GM19324 (cell line): ENCODE measurements around the gene CHST8.

ENCODE experiments used
- ATAC-seq: cut with Tn5 transposase; IDR thresholded peaks from one replicate; pipeline ENCODE4 v1.9.1; 2021; ENCODE audit warnings: mild to moderate bottlenecking, moderate library complexity; ENCODE audit not compliant: unreplicated experiment, low FRiP score

CHST8 gene

DNA sequence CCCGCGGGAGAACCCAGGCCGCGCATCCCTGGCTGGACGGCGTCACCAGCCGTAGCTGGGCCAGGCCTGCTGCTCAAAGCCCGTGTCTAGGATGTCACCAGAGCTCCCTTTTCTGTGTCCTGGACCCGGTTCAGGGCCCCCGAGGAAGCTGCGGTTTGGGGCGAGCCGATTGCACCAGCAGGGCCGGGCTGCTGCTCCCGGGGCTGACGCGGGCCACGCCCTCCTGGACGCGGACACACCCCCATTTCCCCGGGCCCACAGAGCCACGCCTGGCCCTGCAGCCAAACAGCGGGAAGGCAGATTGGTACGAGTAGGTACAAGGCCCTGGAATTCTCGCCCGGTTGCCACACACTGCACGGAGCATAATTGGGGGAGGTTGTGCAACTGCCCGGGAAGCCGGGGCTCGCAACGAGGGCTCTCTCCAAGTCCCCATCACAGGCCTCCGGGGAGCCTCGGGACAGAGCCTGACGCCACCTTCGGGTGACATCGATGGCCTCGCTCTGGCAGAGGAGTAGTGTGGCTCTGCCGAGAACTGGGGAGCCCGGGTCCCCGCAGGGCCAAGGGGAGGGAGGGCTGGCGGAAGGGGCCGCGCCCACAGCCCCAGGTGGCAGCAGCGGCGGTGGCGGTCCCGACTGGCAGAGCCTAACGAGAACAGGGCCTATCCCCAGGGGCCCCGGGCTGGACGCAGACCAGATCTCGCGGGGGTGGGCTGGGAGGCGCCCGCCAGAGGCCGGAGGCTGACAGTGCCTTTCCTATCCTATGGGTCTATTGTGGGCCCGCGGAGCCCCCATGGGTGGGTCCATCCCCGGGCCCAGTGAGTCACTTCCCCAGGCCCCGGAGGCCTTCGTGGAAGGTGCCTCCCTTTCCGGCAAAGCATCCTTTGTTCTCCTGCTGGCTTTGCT is 198.4 kb downstream of the CHST8 start:
- ATAC-seq: peak; percentile 63

- ATAC-seq: no peak
Observed at GRCh38 chr19:33821871-33822270, 200.1 kb downstream of the CHST8 start.
